HG03520 (cell line): ENCODE data around the gene CKB.
A peak's percentile ranks its signal among the peaks of the same experiment; 100 is the strongest.

Experiments used
- ATAC-seq: cut with Tn5 transposase; IDR thresholded peaks from one replicate; pipeline ENCODE4 v1.9.1; 2021; ENCODE audit warnings: mild to moderate bottlenecking, moderate library complexity; ENCODE audit not compliant: unreplicated experiment

The CKB gene

DNA sequence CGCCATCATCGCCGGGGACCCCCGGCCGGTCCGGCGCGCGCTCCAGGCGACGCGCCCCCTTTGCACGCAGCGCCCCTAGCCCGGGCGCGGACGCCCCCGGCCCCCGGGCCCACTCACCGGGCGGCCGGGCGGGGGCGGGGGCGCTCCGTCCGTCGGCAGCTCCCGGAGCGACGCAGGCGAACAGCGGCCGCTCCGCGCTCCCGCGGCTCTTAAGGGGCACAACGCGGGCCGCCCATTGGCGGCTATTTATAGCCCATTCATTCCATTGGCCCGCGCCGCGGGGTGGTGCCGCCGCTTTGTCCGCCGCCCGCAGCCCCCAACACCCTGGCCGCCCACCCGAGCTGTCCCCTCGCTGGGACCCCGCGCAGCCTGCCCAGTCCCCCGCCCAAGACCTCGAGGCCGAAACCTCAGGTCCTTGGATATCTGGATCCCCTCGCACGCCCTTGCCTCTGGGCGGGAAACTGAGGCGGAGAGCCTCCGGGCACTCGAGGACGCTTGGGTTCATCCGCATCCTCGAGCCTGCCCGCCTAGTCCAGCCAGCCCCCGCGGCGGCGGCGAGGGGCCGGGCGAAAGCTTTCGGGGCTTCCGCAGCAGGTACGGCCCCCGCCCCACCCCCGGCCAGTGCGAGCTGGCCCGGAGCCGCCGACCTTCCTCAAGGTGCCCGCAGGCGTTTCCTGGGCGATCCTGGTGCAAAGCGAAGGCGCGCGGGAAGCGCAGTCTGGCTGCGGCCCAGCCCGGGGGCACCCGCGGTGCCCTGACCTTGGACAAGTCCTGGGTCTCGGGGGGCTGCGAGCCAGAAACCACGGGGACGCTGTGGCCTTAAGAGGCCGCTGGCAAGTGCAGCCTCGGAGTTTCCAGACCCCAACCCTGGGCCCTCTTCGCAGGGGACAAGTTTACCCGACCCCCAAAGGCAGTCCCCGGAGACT lies at the start of gene CKB:
Gene CKB (minus strand): TSS at position 182 of the 926 bp plus-strand sequence. CDS start 337 bp downstream, outside the sequence.
- no peak for ATAC-seq

DNA sequence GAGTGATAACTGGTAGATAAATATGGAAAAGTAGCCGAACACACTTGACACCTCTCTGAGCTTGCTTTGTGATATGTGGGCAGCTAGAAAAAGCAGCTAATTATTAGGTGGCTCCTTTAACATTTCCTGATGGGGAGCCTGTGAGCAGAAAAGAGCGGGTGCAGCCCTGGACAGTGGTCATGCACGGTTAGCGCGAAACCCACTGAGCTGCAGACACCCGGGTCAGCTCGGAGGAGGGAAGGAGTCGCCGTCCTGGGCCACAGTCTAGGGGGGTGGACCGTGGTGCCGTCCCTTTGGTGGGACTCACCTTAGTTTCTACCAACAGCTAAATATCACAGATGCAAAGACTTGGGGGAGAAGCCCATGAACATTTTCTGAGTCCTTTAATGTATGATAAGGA lies 46.8 kb upstream of the CKB start:
- ATAC-seq: no peak

DNA sequence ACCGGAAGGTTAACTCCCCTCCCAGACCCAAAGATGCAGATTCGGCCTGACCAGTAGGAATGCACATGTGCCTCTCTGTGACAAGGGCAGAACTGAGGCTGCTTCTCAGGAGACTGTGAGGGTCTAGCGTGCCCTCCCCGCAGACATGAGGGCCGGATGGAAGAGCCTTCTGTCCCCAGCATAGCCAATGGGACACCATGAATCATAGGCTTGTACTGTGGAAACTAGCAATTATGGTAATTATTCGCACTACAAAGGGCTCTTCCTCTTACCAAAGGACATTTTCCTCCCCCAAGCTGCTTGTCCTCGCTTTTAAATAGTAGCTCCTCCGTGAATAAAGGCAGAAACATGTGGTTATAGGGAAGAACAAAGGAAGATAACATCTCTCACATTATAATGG lies 46.3 kb upstream of the CKB start:
- no peak for ATAC-seq

DNA sequence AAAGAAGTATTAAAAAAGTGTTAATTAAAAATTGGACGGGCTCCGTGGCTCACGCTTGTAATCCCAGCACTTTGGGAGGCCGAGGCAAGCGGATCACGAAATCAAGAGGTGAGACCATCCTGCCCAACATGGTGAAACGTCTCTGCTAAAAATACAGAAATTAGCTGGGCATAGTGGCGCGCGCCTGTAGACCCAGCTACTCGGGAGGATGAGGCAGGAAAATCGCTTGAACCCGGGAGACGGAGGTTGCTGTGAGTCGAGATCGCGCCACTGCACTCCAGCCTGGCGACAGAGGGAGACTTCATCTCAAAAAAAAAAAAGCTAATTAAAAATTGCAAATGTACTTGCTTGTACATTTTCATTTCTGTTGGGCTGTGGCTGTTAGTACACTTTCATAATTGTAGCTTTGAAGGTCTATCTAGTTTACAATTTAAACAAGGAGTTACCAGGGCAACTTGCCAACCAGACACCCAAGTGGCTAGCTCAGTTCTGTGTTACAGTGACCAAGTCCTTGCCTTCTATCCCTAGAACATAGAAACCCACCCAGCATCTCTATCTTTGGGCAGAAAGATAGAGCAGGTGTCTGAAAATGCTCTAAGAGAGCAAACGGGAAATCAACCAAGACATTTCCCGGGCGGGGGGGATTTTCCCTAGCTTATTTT lies 41.3 kb upstream of the CKB start:
- no peak for ATAC-seq

DNA sequence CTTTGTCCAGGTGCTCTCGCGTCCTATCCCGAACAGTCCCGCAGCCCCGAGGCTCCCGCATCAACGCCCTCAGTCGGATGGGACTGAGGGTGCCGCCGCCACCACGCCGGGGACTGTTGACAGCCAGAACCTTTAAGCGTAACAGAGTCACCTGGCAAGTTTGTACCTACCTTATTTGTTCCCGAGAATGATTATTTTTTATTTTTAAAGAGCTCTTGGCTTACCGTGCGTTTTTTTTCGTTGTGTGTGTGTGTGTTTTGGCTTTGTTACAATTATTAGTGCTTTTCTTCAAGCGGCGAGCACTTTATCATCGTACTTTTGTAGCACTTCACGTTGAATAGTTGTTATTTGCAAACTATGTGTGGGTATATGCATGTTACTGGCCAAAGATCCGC lies 40.6 kb upstream of the CKB start:
- no peak for ATAC-seq

DNA sequence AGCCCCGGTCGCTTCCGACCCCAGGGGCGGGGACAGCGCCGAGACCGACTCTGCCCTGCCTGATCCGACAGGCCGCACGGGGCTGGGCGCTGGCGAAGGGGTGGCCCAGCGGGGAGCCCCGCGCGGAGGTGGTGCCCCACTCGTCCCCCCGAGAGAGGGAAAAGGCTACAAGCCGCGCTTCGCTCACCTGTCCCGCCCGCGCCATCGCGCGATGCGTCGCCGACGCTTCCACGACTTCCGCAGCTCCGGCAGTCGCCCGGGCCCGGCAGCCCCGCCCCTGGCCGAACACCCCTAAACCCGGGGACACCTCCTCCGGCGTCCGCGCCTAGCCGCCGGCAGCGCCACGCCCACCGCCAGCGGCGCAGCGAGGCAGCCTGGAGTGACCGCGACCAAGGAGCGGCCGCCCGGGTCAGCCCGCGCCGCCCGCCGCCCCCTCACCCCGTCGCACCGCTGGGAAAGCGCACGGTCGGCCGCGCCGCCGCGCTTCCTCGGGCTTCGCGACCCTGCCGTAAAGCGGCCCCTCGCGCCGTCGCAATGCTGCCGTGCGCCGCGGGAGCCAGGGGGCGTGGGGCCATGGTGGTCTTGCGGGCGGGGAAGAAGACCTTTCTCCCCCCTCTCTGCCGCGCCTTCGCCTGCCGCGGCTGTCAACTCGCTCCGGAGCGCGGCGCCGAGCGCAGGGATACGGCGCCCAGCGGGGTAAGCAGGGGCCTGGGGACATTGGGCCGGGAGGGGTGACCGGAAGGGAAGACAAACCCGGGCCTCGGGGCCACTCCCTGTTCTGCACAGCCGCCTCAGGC lies 40.0 kb upstream of the CKB start, which contains the start of the genes BAG5 and COA8:
Gene BAG5 (minus strand): TSS at position 229 of the 797 bp plus-strand sequence. CDS start 1,493 bp downstream, outside the sequence.
Gene COA8 (plus strand): TSS at position 532 of the 797 bp plus-strand sequence. CDS start 42 bp downstream, at position 574.
- peak; percentile 63 for ATAC-seq

DNA sequence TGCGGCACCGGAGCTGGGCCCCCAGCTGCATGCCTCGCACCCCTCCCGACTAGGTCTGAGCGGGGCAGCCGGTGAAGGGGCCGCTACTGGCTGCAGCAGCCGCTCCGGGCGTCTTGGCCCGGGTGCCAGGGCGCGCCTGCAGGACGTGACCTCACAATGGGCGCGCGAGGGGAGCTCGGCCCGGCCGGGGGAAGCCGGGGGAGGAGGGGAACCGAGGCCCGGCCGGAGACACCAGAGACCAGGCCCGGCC lies 39.5 kb upstream of the CKB start:
- no peak for ATAC-seq

DNA sequence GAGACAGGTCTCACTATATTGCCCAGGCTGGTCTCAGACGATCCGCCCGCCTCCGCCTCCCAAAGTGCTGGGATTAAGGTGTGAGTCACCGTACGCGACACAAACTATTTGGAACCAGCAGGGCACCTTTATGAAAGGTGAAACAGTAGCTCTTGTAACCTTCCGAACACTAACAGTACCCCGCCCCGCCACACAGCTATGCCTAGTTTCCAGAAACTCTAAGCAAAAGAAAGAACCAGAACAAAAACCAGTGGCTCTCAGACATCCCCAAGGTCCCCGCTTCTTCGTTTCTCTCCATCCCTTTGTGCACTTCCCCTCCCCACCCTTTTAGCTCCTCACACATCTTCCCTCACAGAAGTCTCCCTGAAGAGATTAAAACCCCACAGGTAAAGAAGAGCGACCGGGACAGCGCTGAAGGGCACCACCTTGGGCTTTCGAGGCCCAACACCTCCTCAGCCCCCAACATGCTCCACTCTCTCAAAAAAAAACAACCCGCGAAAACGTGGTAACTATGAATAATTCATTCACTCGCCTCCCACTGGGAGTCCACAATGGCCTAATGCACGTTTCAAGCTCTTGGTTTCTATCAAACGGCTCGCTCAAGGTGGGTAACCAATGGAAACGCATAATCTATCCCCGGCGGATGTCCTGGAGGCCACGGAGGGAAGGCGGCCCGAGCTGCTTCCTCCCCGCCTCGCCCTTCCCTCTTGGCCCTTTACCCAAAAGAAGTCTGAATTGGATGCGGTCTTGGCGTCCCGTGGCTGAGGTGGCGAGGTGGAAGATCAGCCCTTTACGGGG lies 39.0 kb upstream of the CKB start:
- peak; percentile 1 for ATAC-seq

DNA sequence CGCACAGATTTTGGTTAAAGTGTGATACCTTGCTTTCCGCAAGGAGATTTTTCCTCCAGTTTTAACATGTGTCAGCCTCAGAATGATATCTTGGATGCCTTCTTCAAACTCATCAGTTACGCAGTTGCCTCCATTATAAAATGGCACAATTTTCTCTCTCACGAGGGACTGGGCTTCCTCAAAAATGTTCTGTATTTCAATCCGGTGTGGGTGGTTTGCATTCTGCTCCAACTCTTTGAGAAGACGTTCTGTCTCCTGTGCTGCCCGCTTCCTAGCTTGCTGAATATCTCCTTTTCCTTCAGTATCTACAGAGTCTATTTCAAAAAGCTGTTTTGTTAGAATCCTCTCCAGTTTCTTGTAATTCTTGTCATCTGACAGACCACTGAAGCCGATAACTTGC lies 38.1 kb upstream of the CKB start:
- no peak for ATAC-seq

DNA sequence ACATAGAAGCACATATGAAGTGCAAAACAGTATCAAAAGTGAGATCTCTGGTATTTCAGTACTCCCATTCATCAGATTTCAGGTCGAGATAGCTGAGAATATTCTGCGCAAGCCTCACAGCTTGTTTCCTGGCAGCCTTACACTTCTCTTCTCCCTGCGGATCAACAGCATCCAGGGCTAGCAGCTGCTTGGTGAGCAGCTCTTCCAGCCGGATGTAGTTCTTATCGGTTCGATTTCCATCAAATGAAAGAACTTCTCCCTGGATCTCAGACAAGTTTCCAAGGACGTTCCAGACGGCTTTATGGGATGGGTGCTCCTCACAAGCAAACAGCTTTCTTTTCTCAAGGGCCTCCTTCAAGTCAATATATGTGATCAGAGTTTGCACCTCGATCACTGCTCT lies 37.1 kb upstream of the CKB start:
- no peak for ATAC-seq

DNA sequence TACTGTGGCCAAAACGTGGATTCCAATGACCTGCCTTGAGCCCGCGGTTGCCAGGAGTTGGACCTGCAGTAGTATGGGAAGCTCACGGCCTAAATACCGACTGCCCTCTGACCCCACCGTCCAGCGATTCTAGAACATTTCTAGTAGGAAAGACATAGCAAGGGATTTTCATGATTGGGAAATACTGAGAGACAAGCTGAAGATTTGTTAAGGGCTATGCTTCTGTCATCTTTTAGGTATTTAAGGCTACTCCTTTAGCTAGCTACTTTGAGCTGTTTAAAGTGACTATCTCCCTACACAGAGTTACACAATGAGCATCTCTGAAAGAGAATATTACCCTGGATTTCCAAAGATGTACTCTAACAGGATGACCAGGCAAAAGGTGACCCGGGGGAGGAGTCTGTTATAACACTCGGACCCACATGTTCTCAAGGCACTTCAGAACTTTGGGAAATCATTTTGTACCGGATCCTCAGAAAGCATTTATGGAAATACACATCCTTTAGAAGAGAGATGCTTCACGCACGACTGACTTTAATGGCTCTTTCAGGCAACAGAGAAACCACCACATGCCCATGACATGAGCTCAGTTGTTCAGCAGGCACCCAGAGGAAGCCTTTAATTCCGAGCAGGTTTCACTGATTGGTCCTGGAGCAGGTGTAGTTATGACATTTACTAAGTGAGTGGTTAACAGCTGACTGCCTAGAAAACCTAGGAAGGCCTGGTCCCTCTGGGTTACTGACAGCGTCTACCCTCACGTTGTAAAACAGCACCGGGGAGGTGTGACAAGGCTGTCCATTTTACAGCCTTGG lies 35.6 kb upstream of the CKB start:
- no peak for ATAC-seq

DNA sequence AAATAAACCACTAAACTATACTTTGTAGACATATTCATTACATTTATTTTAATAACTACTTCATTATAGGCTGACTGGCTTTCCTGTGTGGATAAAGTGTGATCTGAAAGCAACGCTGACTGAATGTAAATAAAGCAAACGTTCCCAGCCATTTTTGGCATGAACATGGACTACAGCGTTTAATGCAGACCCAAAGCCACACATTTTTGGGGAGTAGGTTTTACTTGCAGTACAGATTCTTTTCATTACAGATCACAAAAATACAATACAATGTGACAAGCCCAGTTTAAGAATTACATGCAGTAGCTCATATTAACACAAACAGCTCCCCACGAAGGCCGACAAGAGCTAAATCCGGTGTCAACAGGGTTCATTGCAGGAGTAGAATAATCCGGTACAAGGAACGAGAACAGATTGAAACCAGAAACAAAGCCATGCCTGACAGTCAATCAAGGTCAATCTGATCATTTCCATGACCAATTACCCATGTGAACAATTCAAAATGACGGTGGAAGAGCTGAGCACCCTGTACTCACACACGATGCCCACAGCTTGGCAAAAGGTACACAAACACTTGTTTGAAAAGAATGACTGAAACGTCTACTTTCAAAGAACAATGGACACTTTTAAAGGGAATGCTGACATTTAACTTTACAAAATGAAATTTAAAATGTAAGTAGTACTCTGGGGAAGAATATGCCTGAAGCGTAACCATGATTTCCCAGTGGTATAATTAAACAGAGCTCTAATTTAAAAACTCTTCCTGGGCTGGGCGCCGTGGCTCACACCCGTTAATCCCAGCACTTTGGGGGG lies 34.5 kb upstream of the CKB start:
- no peak for ATAC-seq

DNA sequence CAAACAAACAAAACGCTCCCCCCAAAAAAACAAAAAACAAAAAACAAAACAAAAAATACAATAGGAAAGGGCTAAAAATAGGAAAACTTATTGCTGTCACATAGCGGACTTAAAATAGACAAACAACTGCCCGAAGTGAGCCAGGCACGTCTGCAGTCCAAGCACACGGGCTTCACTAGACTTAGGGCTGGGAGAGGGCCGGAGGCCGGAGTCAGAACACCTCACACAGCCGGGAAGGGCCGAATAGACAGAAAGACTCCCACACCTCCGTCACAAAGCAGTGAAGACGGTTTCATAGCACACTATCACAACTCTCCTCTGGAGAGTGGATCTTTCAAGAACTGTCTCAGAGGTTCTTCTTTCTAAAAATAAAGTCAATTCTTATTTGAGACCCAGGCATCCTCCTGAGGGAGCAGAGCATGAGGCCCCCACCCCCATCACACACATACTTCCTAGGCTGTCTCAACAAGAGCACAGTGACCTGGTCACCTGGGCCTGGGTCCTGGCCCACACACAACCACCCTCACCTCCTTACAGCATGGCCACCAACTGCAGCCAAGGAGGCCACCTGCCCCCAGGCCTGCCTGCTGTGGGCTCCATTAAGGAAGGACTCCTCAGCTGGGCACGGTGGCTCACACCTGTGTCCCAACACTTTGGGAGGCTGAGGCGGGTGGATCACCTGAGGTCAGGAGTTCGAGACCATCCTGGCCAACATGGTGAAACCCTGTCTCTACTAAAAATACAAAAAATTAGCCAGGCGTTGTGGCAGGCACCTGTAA lies 33.1 kb upstream of the CKB start:
- ATAC-seq: no peak

DNA sequence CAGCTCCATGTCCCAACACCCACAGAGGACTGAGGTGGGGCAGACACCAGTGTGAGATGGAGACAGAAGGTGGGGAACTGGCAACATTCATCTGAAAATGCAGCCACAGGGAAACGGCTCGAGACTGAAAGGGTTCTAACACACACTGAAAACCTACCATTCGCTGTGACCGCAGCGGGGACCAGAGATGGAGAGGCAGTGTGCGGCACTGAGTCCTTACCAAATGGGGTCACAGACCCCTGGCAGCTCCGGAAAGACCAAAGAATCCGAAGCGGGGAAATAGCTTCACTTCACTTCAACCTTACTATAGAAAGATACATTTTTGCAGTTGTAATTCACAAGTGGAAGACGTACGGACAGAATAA lies 30.2 kb upstream of the CKB start:
- ATAC-seq: no peak

DNA sequence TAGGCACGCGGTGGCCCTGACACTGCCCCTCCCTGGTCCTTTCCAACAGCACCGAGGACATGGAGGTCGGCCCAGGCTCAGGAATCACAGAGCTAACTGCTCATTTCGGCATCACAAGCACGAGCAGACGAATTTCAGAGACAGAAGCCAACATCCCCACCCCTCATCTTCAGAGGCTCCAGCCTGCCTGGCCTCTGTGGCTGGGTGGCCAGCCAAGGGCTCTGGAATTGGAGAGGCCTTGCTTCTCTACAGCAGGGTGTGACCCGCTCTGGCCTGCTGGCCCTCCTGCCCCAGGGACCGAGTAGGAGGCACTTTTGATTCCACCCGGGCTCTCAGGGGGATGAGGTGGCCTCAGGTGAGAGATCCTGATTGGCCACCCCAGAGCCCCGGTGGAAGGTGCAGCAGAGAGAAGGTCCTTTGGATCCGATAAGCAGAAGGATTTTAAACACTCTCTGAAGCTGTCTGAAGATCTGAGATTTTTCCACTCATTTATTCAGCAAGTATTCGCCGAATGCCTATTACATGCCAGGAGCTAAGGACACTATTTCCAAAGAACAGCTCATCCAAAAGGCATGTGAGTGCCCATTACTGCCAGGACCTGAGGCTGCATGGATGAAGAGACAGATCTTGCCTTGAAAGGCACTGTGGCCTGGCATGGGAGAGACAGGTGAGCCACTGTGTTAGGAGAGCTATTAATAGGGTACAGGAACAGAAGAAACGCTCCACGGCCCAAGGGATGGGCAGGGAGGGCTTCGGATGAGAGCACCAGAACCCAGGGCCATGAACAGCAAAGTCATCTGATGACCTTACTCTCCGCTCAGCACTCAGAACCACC lies 29.6 kb upstream of the CKB start:
- ATAC-seq: no peak

DNA sequence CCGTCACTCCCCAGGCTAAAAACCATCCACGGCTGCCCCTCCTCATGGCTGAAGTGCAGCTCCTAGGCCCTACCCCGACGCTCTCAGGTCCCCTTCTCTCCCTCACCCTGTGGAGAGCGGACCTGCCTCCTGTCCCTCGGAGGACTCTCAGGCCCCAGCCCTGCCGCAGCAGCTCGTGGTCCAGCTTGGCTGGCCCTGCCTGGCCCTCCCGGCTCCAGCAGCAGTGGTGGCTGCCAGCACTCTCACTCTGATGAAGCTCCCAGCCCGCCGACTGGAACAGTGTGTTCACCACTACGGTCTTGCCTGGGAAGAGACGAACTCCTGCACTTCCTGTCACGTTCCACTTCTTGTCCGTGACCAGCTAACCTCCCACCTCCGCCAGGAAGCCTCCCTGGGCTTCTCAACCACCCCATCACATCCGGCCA lies 28.7 kb upstream of the CKB start:
- no peak for ATAC-seq
